ENCODE results near the gene SRD5A2.

- TF ChIP-seq CTCF (IDR thresholded peaks at IDR 0.05) (peak; percentile 27 to 75 (median 39)), EP300 (IDR thresholded peaks at IDR 0.05) (no peak), POLR2A (IDR thresholded peaks at IDR 0.05) (no peak)
These were observed 56.8 kb downstream of the SRD5A2 start for GRCh38 chr2:31523871-31524492.

All from tibial nerve (tissue), 4 donors.